GM12872 (cell line): ENCODE results near the gene ARRB1.

Experiments used
- TF ChIP-seq, protein P1 (sequence below): IDR thresholded peaks from 3 replicates; pipeline ENCODE4 v1.5.1; 2011; ENCODE audit warnings: low read depth, mild to moderate bottlenecking, low read length, moderate library complexity; ENCODE audit not compliant: insufficient read depth

Gene ARRB1

DNA sequence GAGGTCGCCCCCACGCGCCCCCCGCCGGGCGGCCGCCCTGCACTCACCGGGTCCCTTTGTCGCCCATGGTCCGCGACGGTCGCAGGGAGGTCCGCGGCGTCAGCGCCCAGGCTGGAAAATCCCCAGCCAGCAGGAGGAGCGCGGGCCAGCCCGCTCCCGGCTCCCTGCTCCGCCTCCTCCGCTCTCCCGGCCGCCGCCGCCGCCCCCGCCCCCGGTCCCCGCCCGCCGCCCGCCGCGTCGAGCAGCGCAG, at the start of gene ARRB1:
Gene ARRB1, minus strand, starts transcription at position 121 of the 250 bp plus-strand sequence. Its CDS starts 54 bp downstream, at position 67.
- TF ChIP-seq, protein P1, sequence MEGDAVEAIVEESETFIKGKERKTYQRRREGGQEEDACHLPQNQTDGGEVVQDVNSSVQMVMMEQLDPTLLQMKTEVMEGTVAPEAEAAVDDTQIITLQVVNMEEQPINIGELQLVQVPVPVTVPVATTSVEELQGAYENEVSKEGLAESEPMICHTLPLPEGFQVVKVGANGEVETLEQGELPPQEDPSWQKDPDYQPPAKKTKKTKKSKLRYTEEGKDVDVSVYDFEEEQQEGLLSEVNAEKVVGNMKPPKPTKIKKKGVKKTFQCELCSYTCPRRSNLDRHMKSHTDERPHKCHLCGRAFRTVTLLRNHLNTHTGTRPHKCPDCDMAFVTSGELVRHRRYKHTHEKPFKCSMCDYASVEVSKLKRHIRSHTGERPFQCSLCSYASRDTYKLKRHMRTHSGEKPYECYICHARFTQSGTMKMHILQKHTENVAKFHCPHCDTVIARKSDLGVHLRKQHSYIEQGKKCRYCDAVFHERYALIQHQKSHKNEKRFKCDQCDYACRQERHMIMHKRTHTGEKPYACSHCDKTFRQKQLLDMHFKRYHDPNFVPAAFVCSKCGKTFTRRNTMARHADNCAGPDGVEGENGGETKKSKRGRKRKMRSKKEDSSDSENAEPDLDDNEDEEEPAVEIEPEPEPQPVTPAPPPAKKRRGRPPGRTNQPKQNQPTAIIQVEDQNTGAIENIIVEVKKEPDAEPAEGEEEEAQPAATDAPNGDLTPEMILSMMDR = no peak

DNA sequence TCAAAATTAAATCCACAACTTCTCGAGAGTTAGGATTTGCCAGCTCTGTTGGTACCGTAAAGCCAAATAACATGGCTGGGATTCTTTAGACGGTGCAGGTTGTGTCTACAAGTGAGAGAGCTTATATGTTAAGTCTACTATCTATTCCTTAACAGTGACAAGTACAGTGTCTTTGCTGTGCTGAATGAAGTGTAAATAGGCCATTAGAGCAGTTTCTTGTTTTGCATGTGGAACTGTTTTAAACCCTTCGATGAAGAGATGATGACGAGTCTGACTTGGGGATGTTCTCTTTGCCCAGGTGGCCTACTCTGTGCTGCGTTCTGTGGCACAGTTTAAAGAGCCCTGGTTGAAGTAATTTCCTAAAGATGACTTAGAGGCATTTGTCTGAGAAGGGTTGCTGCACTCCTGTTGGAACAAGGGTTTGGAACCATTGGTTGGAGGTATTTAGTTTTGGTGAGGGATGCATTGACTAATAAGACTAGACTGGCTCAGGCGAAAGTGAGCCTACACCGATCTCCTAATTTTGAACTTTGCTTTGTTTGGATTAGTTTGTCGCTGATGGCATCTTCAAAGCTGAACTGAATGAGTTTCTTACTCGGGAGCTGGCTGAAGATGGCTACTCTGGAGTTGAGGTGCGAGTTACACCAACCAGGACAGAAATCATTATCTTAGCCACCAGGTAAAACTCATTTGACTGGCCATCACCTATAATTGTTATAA, 48.8 kb upstream of the ARRB1 start:
- TF ChIP-seq, protein P1 = no peak

DNA sequence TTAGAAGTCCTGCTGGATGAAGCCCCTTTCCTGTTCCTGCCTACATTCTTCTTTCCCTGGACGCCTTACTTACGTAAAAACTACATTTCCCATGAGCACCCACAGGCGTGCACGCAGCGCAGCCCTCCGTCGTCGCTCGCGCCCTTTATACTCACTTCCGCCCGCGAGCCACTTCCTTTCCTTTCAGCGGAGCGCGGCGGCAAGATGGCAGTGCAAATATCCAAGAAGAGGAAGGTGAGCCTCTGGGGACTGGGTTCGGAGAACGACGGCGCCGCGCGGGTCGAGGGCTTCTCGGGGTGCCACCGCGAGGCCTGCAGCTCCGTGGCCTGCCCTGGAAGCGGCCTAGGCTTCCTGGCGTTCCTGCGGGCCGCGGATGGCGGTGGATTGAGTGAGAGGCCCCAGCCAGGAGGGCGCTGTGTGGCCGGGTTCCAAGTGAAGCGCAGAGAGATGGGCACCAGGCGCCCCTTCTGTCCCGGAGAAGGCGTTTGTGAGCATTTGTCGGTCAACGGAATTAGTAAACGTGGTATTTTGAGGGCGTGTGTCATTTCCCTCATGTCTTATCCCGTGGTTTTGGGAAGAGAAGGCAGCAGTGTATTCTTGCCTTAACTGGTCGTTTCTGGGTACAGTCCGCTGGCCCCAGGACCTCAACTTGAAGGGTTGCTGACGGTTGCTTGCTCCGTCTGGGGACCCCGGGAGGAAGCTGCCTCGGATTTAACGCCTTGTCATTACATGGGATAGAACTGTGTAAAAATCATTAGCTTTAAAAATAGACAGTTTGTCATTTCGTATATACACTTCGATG, 48.1 kb upstream of the ARRB1 start, which contains the start of gene RPS3:
Gene RPS3, plus strand, starts transcription at position 175 of the 802 bp plus-strand sequence. Its CDS starts 30 bp downstream, at position 205.
- TF ChIP-seq, protein P1 = peak; percentile 21; the same call in 1 of the 3 replicates

DNA sequence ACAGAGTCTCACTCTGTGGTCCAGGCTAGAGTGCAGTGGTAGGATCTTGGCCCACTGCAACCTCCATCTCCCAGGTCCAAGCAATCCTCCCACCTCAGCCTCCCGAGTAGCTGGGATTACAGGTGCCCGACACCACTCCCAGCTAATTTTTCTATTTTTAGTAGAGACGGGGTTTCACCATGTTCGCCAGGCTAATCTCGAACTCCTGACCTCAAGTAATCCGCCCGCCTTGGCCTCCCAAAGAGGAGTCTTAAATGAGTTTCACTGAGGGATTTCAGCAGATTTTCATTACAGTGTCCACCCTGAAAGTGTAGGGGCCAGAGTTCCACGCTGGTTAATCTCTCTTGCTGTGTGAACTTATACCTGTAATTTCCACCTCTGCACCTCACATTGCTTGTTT, 47.4 kb upstream of the ARRB1 start:
- TF ChIP-seq, protein P1 = no peak

DNA sequence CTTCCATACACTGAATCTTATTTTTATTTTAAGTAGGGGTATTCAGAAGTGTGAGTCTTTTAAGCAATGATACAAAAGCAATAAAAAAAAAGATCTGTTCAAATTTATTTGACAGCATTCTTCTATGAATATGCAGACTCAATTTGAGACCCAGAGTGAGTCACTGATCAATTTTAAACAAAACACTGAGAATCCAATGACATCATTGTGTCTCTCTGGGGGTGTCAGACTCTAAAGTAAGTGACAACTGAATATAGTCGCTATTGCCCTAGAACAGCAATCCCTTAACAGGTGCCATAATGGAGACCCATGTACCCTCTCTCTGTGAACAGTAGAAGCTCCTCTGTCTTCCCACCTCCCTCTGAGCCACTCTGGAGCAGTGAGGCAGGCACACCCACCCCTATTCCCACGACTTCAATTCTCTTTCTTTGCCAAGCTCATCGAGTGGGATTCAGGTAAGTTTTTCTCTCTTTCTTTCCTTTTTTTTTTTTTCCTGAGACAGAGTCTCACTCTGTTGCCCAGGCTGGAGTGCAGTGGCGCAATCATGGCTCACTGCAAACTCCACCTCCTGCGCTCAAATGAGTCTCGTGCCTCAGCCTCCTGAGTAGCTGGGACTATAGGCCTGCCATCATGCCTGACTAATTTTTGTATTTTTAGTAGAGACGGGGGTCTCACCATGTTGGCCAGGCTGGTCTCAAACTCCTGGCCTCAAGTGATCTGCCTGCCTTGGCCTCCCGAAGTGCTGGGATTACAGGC, 42.8 kb upstream of the ARRB1 start:
- TF ChIP-seq, protein P1 = no peak

DNA sequence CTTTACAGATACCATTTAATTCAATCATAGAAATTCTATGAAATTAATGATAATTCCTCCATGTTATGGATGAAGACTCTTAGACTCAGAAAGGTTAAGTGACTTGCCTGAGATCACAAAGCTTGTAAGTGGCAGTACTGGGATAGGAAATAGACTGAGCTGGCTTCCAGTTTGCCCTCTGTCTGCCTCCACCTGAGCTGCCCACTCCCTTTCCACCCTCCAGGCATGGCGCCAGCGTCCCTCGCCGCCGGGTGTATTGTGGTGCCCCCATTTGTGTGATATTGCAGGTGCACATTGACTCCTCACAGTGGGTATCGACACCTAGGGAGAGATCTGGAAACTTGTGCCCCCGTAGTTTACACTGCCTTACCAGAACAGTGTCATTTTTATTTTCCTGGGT, 38.5 kb upstream of the ARRB1 start:
- TF ChIP-seq, protein P1 = no peak

DNA sequence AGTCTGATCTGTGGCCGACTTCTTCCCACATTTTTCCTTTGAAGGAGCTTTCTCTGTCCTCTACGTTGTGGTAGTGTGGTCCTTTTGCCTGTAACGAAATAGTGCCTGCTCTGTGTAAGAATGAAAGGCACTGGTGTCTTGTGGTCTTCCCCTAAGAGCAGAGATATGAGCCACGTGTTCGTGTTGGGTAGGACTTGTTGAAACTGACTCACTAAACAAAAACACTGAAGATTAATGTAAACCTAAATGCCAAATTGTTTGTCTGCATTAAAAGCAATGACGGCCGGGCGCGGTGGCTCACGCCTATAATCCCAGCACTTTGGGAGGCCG, 37.8 kb upstream of the ARRB1 start:
- TF ChIP-seq, protein P1 = no peak
